Pancreas (tissue), 10 donors: Measurements from ENCODE around the gene MAP7D1. TPM values are rescaled to one million over a fixed set of nuclear protein-coding genes. Genes with fewer than 3 reads are reported as not detected.
"Not testable (repeated sequence)": the region's sequence is repeated elsewhere in the genome, so short reads cannot be mapped to it uniquely, and the experiment has no call there.

Experiments
- ATAC-seq, 4 donors: fragments of 200-7000 bp; cut with Tn5 transposase; one replicate each; pipeline versions ENCODE4 v1.8.0 to v1.9.1; 2020; ENCODE audit warnings: mild to moderate bottlenecking in 4 of 4, moderate library complexity in 4 of 4
- DNase-seq, 6 donors: peaks; one replicate each; pipeline ENCODE4 v3.0.0-alpha.2; 2020
- FAIRE-seq: peaks from 2 replicates; lab custom pipeline; 2012; peaks lifted over from hg19 to GRCh38; lab: Jason Lieb, UNC
- H3K27ac ChIP-seq, 4 donors: fragments of 200-600 bp; sonication (generic); 1 replicate in 3 of 4; 2 replicates in 1 of 4; pipeline versions ENCODE4 v1.5.0 to v1.8.0; 2020
- H3K27me3 ChIP-seq, 4 donors: fragments of 200-600 bp; one replicate each; pipeline ENCODE4 v1.8.0; 2021
- H3K36me3 ChIP-seq, 3 donors: fragments of 200-600 bp; sonication (generic) in 1 of 3; one replicate each; pipeline versions ENCODE4 v1.5.0 to v1.8.0; 2020 to 2021
- H3K4me1 ChIP-seq, 3 donors: fragments of 200-600 bp; one replicate each; pipeline ENCODE4 v1.8.0; 2021
- H3K4me3 ChIP-seq, 4 donors: fragments of 200-600 bp; sonication (generic) in 2 of 4; one replicate each; pipeline versions ENCODE4 v1.5.0 to v1.8.0; 2020 to 2021
- H3K9me3 ChIP-seq, 4 donors: fragments of 200-600 bp; one replicate each; pipeline ENCODE4 v1.8.0; 2021
- WGBS, 2 donors: extraction: QIAGEN DNeasy Blood & Tissue Kit; methylation state at CpG; one replicate each; pipeline ENCODE4 v1.1.7; 2013; 5-methylcytosine and 5-hydroxymethylcytosine counted together
- intact Hi-C, 3 donors: fragments of 100-400 bp; cut with DNase I; formaldehyde crosslinking; loops; one replicate each; pipeline versions ENCODE4 v1.11.1 to v1.14.2; 2022
- polyA plus RNA-seq, 2 donors: library from polyadenylated mRNA; stranded (reverse); fragments of 200-250 nt; gene quantifications; one replicate each; pipeline ENCODE4 v1.2.3, GENCODE V29; 2013
- total RNA-seq, 6 donors: library from RNA; stranded (reverse); fragmentation: NEBNext Ultra II Directional in 4 of 6; extraction: Animal tissue kit (Norgen Biotek cat#: 25700) in 4 of 6; gene quantifications; one replicate each; pipeline versions ENCODE4 v1.2.1 to v1.2.4, GENCODE V29; 2021 to 2023
- TF ChIP-seq, protein P1 (sequence below), 4 donors: fragments of 200-600 bp; sonication (generic) in 3 of 4; IDR thresholded peaks; one replicate each; pipeline versions ENCODE4 v1.5.0 to v1.8.0; 2021; ENCODE audit warnings: antibody characterized with exemption in 4 of 4
- donor health status: healthy with polysubstance abuse.
- donor health status: DM: no; HTN: no; CAD: no; lungs with moderate emphysema.
- donor health status: DM: no; HTN: no; CAD: no.
- donor health status: control.
- donor health status: control.
- donor health status: Bipolar disorder and iron deficiency.
- donor health status: DM: yes; HTN: yes; CAD: no.
- donor health status: DM: no; HTN: no; CAD: no.
- donor health status: DM: no; HTN: no; CAD: no.
- donor health status: DM: yes; HTN: yes; CAD: no.

The MAP7D1 gene
- total and polyA plus RNA-seq, 8 donors = 12.5 to 39.3 (median 22.3) TPM

DNA sequence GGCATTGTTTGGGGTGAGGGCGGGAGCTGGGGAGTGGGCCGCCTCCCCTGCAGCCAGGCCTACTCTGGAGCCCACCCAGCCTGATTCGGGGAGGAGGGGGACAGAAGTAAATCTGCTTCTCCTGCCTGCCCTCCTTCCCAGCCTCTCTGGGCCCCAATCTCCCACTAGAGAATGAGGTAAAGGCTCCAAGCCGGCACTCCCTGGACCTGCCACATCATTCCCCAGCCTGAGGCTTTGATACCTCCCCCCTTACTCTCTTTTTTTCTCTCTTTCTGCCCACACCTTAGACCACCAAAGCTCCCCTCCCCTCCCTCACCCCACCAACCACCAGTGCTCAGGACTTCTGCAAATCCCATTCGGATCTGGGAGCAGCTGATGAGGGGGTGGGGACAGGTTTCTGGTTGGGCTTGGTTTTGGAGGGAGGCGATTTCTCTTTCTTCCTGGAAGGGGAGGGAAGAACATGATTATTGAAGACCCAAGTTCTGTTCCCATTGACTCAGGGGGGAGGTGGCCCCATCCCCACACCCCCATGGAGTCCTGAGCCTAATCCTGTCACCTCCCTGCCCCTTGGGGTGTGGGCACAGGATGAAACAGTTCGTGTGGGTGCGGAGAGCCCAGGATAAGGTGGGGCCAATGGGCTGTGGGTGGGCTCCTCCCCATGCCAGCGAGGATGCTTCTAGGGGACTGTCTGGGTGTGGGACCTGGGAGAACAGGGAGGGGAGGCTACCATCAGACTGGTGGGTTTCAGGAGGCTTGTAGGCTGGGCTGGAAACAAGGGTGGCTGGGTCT is 1.3 kb downstream of the MAP7D1 start:
- no peaks in the 10 kb centered on the region for H3K36me3 ChIP-seq
- H3K4me3 ChIP-seq = peak overlapping the region; percentile 59 to 100 (median 99)
- WGBS, 2 donors = 23 to 45% methylated on average over 5 to 9 of the region's 9 CpGs
- FAIRE-seq (no peak), DNase-seq (no peak), ATAC-seq (peak in 2 of 4 donors; percentile 0 to 2)
- H3K4me1 ChIP-seq = peaks cover 4 to 22% (median 4%) of the 10 kb centered on the region in 3 donors
- intact Hi-C loops = no loop called here
- TF ChIP-seq, protein P1, sequence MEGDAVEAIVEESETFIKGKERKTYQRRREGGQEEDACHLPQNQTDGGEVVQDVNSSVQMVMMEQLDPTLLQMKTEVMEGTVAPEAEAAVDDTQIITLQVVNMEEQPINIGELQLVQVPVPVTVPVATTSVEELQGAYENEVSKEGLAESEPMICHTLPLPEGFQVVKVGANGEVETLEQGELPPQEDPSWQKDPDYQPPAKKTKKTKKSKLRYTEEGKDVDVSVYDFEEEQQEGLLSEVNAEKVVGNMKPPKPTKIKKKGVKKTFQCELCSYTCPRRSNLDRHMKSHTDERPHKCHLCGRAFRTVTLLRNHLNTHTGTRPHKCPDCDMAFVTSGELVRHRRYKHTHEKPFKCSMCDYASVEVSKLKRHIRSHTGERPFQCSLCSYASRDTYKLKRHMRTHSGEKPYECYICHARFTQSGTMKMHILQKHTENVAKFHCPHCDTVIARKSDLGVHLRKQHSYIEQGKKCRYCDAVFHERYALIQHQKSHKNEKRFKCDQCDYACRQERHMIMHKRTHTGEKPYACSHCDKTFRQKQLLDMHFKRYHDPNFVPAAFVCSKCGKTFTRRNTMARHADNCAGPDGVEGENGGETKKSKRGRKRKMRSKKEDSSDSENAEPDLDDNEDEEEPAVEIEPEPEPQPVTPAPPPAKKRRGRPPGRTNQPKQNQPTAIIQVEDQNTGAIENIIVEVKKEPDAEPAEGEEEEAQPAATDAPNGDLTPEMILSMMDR (IDR thresholded peaks at IDR 0.05) = no peak
- no peaks in the 10 kb centered on the region for H3K27me3 ChIP-seq
- no peaks in the 10 kb centered on the region for H3K9me3 ChIP-seq
- H3K27ac ChIP-seq = peak overlapping the region; percentile 31 to 97 (median 96)

DNA sequence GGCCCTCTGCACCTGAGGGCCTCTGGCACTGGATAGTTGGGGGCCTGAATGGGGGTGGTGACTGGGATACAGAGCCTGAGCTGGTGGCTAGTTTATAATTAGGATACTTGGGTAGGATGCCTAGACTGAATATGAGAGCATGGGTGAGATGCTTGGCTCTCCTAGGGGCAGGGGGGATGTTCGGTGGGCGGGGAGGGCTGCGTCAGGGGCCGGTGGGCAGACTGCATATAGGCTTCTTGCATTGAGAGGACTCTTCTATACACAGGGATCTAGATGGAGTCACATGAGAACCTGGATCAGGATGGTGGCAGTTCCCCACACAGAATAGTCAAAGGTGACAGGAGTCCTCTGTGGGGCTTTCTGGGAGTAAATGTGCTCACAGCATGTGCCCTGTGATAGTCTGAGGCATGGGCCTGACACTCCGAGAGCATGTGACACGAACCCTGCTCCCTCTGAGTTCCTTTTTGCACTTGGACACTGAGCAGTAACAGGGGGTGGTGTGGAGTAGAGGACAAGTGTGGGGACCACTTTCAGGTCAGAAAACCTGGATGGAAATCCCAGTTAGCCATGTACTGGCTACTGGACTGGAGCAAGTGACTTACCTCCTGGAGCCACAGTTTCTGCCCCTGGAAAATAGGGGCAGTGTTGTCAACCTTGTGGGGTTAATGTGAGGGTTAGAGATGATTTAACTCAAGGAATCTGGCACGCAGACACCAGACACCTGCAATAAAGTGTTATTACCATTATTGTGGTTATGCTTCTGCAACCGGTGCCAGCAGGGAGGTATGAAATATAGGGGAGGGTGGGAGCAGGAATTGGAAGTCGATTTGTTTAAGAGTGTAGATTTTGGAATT is 2.2 kb downstream of the MAP7D1 start:
- intact Hi-C loops = no loop called here
- FAIRE-seq = no peak
- Histone ChIP-seq H3K4me3 (peak overlapping the region in 1 of 4 donors; percentile 99), H3K27ac (peak overlapping the region in 2 of 4 donors; percentile 96 to 97), H3K9me3 (no peaks in the 10 kb centered on the region), H3K36me3 (no peaks in the 10 kb centered on the region), H3K4me1 (peaks cover 10 to 31% (median 11%) of the 10 kb centered on the region in 3 donors), H3K27me3 (no peaks in the 10 kb centered on the region)
- DNase-seq = no peak
- TF ChIP-seq, protein P1 (IDR thresholded peaks at IDR 0.05) = no peak
- ATAC-seq = no peak
- WGBS, 2 donors = 74 to 75% methylated on average over 9 of the region's 9 CpGs

DNA sequence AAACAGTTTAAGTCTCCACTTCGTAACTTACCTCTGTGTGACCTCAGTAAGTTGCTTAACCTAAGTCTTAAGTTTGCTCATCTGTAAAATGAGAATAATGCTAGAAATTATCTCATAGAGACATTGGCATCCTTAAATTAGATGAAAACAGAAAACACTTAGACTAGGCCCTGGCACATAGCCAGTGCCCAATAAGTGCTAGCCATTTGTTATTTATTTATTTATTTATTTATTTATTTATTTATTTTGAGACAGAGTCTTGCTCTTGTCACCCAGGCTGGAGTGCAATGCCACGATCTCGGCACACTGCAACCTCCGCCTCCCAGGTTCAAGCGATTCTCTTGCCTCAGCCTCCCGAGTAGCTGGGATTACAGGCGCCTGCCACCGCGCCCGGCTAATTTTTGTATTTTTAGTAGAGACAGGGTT is 2.9 kb downstream of the MAP7D1 start:
- intact Hi-C loops, FAIRE-seq, H3K27ac ChIP-seq, H3K9me3 ChIP-seq, H3K4me3 ChIP-seq, ATAC-seq, H3K27me3 ChIP-seq, H3K36me3 ChIP-seq, DNase-seq: not testable (repeated sequence)
- 96 to 98% methylated on average over 10 of the region's 10 CpGs for WGBS, 2 donors
- H3K4me1 ChIP-seq = peaks cover 10 to 38% (median 11%) of the 10 kb centered on the region in 3 donors

DNA sequence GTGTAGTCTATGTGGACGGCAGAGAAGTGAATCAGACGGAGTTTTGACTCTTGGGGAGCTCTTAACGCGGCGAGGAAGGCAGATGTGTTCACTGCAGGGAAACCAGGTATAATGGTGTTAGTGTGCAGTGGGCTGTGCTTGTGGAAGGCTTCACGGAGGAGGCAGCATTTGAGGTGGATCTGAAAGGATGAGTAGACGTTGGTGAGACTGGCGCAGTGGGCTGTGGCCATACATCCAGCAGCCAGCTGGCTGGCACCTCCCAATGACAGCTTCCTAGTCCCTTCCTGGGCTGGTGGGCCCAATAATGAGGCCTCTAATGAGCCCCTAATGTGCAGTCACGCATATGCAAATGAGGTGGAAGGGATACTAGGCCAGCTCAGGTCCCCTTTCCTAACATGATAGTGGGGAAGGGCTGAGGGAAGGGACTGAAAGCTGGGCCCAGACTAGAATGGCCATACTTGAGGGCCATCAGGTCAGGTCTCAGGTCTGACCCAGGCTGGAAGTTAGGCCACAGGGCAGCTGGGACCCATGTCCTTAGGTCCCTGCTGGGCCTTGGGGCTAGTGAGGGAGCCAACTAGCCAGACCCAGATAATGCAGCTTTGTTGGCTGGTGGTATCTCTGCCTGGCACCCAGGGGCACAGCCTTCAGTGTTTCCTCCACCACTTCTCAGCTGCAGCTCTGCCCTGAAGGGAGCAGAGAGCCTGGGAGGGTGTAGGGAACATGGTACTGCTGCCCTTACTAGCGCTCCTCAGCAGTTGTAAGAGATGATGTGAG is 3.8 kb downstream of the MAP7D1 start:
- Histone ChIP-seq H3K4me3 (no peak overlapping the region), H3K27me3 (no peaks in the 10 kb centered on the region), H3K9me3 (no peaks in the 10 kb centered on the region), H3K4me1 (peaks cover 10 to 39% (median 11%) of the 10 kb centered on the region in 3 donors), H3K27ac (peak overlapping the region in 1 of 4 donors; percentile 74), H3K36me3 (no peaks in the 10 kb centered on the region)
- 92 to 93% methylated on average over 10 of the region's 10 CpGs for whole genome bisulfite sequencing, 2 donors
- TF ChIP-seq, protein P1 (IDR thresholded peaks at IDR 0.05) = no peak
- no peak for DNase-seq
- intact Hi-C loops = no loop called here
- ATAC-seq = no peak
- no peak for FAIRE-seq
